ENCODE data around the gene PDCD7.
"Not testable (repeated sequence)": the region's sequence is repeated elsewhere in the genome, so short reads cannot be mapped to it uniquely, and the experiment has no call there.

Gene PDCD7

DNA sequence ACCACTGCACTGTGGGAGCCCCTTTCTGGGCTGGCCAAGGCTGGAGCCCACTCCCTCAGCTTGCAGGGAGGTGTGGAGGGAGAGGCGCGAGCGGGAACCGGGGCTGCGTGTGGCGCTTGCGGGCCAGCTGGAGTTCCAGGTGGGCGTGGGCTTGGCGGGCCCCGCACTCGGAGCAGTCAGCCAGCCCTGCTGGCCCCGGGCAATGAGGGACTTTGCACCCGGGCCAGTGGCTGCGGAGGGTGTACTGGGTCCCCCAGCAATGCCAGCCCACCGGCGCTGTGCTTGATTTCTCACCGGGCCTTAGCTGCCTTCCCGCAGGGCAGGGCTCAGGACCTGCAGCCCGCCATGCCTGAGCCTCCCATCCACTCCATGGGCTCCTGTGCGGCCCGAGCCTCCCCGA, 58.7 kb downstream of the PDCD7 start:
- DNase-seq (ENCODE audit: low spot score): not testable (repeated sequence)

DNA sequence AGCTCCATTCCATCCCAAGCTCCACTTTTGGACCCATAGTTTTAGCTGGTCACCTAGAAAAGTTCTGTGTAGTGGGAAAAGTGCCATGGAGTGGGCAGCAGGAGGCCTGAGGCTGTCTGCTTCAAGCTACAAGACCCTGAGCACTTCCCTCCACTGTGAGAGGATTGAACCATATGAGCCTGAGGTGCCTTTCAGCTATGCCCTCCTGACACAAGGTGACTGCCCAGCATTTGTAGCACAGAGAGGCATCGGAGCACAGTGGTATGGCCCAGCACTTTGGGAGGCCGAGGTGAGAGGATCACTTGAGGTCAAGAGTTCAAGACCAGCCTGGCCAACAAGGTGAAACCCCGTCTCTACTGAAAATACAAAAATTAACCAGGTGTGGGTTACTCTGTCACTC, 61.0 kb downstream of the PDCD7 start:
- no peak for DNase-seq (ENCODE audit: low spot score)

- no peak for DNase-seq (ENCODE audit: low spot score)
Observed at GRCh38 chr15:65072027-65072426, 61.6 kb downstream of the PDCD7 start.

GRCh38 chr15:65071381-65071811, 62.2 kb downstream of the PDCD7 start:
- DNase-seq (ENCODE audit: low spot score): no peak

GRCh38 chr15:65069779-65070546, 63.6 kb downstream of the PDCD7 start:
- no peak for DNase-seq (ENCODE audit: low spot score)

DNA sequence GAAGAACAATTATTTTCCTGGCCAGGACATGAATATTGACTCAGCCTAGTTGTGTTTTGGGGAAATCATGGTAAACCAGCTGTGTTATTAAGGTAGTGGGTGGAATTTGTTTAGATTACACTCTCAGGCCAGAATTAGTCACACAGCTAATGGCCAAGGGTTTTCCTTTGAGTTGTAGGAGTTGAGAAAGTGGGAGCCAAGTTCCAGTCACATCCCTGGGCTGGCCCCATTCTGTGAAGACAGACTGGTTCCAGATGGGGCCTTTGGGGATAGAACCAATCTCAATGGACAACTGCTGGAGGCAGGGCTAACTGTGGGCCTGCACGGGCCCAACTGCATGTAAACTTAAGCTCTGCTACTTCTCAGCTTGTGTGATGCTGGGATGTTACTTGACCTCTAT, 64.4 kb downstream of the PDCD7 start:
- DNase-seq (ENCODE audit: low spot score): no peak

- DNase-seq (ENCODE audit: low spot score): no peak
Observed at GRCh38 chr15:65068403-65068788, 65.2 kb downstream of the PDCD7 start.

DNA sequence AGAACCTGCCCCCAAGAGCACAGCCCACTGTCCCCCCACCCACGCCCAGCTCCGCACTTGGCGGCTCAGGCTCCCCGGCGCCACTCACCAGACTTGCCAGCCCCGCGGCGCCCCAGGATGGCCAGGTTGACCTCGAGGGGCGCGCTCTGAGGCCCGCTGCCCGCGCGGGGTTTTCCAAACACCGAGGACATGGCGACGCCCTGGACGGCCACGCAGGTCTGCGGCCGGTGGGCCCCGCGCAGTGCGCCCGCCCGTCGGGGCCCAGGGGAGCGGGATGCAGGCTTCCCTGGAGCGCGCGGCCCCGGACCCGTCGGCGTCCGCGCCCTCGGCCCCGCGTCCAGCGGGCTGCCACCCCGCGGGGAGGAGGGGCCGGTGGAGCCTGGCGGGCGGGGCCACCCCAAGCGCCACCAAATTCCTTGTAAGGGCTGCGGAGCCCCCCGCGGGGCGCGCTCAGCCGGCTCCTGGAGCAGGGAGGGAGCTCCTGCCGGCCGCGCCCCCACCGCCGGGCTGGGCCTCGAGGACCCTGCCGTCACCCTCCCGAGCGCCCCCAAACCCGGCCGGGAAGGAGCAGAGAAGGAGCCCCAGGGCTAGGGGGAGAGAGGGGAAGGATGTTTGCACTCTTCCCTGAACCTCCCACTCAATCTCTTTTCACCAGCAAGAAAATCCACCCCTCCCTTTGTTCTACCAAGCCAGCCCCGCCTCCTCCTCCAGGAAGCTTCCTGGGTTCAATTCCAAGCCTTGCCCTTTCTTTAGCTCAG, 65.8 kb downstream of the PDCD7 start, which contains the start of gene RASL12:
Gene RASL12 (minus strand): TSS at position 347 of the 758 bp plus-strand sequence. CDS start 156 bp downstream, at position 191.
- DNase-seq (ENCODE audit: low spot score): peak; percentile 79

All from HuH-7 (cell line).